Aorta (tissue), 5 donors: ENCODE measurements around the gene CLEC16A. TPM values are rescaled to one million over a fixed set of nuclear protein-coding genes. Genes with fewer than 3 reads are reported as not detected.

Source experiments
- ATAC-seq: fragments of 200-7000 bp; cut with Tn5 transposase; one replicate; pipeline ENCODE4 v1.9.1; 2022; ENCODE audit warnings: moderate library complexity; ENCODE audit not compliant: low FRiP score
- DNase-seq, 2 donors: peaks; one replicate each; pipeline ENCODE4 v3.0.0-alpha.2; 2020
- H3K27ac ChIP-seq, 2 donors: one replicate each; pipeline ENCODE4 v1.5.1; 2013; ENCODE audit warnings: low read length in 2 of 2, mild to moderate bottlenecking in 2 of 2, moderate library complexity in 2 of 2, control low read depth in 1 of 2, inconsistent platforms in 1 of 2, low read depth in 1 of 2
- H3K27me3 ChIP-seq, 2 donors: one replicate each; pipeline ENCODE4 v1.6.1; 2013; ENCODE audit warnings: control low read depth in 1 of 2, low read length in 1 of 2, mild to moderate bottlenecking in 1 of 2, moderate library complexity in 1 of 2; ENCODE audit not compliant: insufficient read depth in 2 of 2, control insufficient read depth in 1 of 2
- H3K36me3 ChIP-seq, 2 donors: one replicate each; pipeline ENCODE4 v1.6.1; 2013; ENCODE audit warnings: control low read depth in 1 of 2, low read length in 1 of 2, mild to moderate bottlenecking in 1 of 2; ENCODE audit not compliant: insufficient read depth in 2 of 2, control insufficient read depth in 1 of 2
- H3K4me1 ChIP-seq, 2 donors: one replicate each; pipeline ENCODE4 v1.6.1; 2013; ENCODE audit warnings: low read length in 2 of 2, control low read depth in 1 of 2, mild to moderate bottlenecking in 1 of 2, moderate library complexity in 1 of 2; ENCODE audit not compliant: insufficient read depth in 2 of 2, control insufficient read depth in 1 of 2
- H3K4me3 ChIP-seq, 2 donors: one replicate each; pipeline ENCODE4 v1.5.1; 2013; ENCODE audit warnings: low read length in 2 of 2, control low read depth in 1 of 2, mild to moderate bottlenecking in 1 of 2
- H3K9me3 ChIP-seq: one replicate; pipeline ENCODE4 v1.6.1; 2013; ENCODE audit warnings: mild to moderate bottlenecking, low read length; ENCODE audit not compliant: control insufficient read depth
- WGBS, 2 donors: extraction: QIAGEN DNeasy Blood & Tissue Kit; methylation state at CpG; one replicate each; pipeline ENCODE4 v1.1.7; 2013; 5-methylcytosine and 5-hydroxymethylcytosine counted together
- intact Hi-C, 2 donors: fragments of 100-400 bp; cut with DNase I; formaldehyde crosslinking; loops; one replicate each; pipeline versions ENCODE4 v1.14.2 to v1.15.0; 2022
- polyA plus RNA-seq, 2 donors: library from polyadenylated mRNA; stranded (reverse); fragments of 200-250 nt; gene quantifications; one replicate each; pipeline ENCODE4 v1.2.3, GENCODE V29; 2013
- total RNA-seq, 2 donors: library from RNA; stranded (reverse); fragmentation: NEBNext Ultra II Directional; extraction: Animal tissue kit (Norgen Biotek cat#: 25700); gene quantifications; one replicate each; pipeline ENCODE4 v1.2.1, GENCODE V29; 2021
- donor health status: healthy with polysubstance abuse.
- donor health status: Bipolar disorder and iron deficiency.
- donor health status: DM: no; HTN: no; CAD: no.
- donor health status: DM: no; HTN: no; CAD: no.
- donor health status: DM: yes; HTN: yes; CAD: no.

The CLEC16A gene
- total and polyA plus RNA-seq, 4 donors, result 5.9 to 28.8 (median 19.0) TPM

DNA sequence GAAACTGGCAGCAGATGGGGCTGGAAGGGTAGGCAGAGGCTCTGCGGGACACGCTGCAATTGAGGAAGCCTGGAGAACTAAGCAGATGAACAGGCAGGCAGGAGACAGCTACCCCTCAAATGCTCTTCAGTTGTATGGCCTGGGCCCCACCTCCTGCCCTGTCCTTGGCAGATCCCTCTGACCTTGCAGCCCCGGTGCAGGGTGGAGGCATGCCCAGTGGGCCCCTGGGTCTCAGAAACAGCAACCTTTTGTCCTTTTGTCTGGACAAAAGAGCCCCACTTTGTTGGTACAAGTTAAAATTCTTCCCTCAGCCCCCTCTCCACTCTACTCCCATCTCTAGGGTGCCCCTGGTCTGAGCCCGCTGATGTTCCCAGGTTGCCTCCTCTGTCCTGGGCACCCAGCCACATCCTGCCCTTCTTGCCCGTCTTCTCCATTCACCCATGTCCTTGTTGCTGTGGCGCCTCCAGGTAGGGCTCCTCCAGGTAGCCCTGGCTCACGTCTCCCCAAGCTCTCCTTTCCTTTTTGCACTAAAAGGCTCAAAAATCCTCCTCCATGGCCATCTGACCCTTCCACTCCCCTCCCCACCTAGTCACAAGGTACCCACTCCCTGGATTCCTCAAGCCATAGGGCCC lies 136.8 kb downstream of the CLEC16A start:
- no peak overlapping the region for H3K27ac ChIP-seq
- no peak overlapping the region for H3K4me3 ChIP-seq
- H3K27me3 ChIP-seq, result no peaks in the 10 kb centered on the region
- H3K36me3 ChIP-seq, result no peaks in the 10 kb centered on the region
- WGBS, 2 donors, result 97 to 99% methylated on average over 7 of the region's 7 CpGs
- H3K9me3 ChIP-seq, result no peaks in the 10 kb centered on the region
- DNase-seq (peak in 1 of 2 donors; percentile 16), ATAC-seq (no peak)
- intact Hi-C loops, result no loop called here
- no peaks in the 10 kb centered on the region for H3K4me1 ChIP-seq

DNA sequence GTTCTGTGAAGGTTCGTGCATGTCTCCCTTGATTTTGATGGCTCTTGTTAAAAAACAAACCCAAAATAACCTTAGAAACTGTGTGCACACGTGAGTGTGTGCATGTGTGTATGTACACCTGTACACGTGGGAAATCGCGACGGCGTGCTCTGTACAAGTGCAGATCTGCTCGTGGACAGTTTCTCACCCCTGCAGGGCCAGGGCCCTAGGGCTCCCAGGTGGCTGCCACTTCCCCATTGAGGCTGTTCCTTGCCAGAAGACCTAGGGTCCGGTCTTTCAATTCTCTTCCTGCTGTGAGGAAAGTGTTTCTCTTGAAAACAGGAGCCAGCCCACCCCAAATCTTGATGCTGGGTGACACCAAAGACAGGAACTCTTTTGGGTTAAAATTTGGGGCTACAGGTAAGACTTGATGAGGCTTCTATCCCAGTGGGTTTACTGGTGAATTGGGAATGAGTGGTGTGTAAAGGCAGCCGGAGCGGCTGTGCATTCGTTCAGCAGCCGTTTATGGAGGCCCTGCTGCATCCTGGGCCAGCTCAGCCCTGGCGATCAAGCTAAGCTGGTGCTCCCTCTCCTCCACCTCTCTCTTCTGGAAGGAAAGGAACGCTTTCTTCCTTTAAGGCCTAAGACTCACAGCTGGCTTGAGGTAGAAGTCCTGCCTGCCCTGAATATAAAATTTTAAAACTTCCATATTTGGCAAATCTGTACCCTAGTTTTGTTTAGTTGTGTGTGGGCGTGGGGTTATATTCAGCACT lies 137.9 kb downstream of the CLEC16A start:
- Histone ChIP-seq H3K27me3 (no peaks in the 10 kb centered on the region), H3K9me3 (no peaks in the 10 kb centered on the region), H3K4me1 (no peaks in the 10 kb centered on the region), H3K36me3 (no peaks in the 10 kb centered on the region), H3K27ac (no peak overlapping the region), H3K4me3 (no peak overlapping the region)
- 90 to 91% methylated on average over 16 of the region's 16 CpGs for WGBS, 2 donors
- ATAC-seq (no peak), DNase-seq (no peak)
- intact Hi-C loops, result no loop called here

DNA sequence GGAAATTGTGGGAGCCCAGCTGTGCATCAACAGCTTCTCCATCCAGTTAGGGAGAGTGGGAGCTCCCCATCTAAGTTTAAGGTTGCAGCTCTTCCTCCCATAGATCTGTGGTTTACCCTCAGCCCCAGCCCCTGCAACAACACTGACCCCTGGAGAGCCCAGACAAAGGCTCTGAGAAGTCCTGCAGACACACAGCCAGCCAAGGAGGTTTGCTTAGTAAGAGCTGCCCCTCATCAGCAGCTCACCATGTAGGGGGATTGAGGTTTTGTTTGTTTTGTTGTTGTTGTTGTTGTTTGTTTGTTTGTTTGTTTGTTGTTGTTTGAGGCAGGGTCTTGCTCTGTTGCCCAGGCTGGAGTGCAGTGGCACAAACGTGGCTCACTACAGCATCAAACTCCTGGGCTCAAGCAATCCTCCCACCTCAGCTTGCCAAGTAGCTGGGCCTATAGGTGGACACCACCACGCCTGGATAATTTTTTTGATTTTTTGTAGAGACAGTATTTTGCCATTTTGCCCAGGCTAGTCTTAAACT lies 138.6 kb downstream of the CLEC16A start:
- DNase-seq, result no peak
- no peak for ATAC-seq
- 79 to 81% methylated on average over 2 of the region's 2 CpGs for WGBS, 2 donors

DNA sequence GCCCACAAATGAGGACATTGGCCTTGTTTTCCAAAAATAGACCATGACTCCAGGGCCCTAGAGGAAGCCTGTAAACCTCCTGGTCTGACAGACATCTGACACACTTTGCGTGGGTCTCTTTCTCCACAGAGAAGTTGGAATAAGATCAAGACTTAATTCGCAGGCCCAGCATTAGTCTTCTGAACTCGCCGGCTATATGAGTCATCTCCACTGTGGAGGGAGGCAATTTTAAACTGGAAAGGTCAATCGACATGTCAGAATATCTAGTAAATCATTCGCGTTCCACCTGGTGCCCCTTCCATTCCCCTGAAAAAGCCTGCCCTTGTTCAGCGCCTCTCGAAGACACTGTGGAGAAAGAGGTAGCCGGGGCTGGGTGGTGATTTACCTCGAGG lies 140.1 kb downstream of the CLEC16A start:
- no peak for ATAC-seq
- intact Hi-C loops, result no loop called here
- Histone ChIP-seq H3K4me3 (no peak overlapping the region), H3K36me3 (no peaks in the 10 kb centered on the region), H3K27me3 (no peaks in the 10 kb centered on the region), H3K9me3 (no peaks in the 10 kb centered on the region), H3K27ac (no peak overlapping the region), H3K4me1 (no peaks in the 10 kb centered on the region)
- DNase-seq, result no peak
- 57 to 60% methylated on average over 11 of the region's 11 CpGs for WGBS, 2 donors

More for the DNA sequence above, 138.6 kb downstream of the CLEC16A start:
- H3K4me1 ChIP-seq, result no peaks in the 10 kb centered on the region
- no peak overlapping the region for H3K27ac ChIP-seq
- no peak overlapping the region for H3K4me3 ChIP-seq
- intact Hi-C loops, result no loop called here
- H3K9me3 ChIP-seq, result no peaks in the 10 kb centered on the region
- no peaks in the 10 kb centered on the region for H3K36me3 ChIP-seq
- H3K27me3 ChIP-seq, result no peaks in the 10 kb centered on the region

DNA sequence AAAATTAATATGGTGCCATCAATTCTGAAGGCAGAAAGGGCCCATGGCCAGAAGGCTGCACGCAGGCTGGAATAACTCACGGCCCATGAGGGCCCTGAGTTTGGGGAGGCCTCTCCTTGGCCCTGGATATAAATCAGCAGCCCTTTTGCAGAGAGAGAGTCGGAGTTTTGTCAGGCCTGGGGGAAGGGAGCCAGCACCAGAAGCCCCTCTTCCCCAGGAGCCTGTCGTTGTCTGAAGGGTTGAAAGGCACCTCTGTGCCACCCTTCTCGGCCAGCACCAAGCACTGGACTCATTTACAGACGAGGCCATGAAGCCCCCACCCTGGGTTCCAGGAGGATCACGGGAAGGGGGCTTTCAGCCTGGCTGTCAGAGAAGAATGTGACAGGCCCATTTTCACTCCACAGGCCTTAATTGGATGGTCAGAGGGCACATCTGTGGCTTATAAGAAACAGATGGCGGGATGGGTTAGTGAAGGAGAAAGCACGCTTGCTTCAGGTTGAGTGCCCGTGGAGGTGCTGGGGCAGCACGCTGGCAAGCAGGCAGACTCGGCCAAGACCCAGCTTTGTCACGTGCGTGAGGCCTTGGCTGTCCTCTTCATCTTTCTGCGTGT lies 140.6 kb downstream of the CLEC16A start:
- Histone ChIP-seq H3K36me3 (no peaks in the 10 kb centered on the region), H3K27me3 (no peaks in the 10 kb centered on the region), H3K4me1 (no peaks in the 10 kb centered on the region), H3K9me3 (no peaks in the 10 kb centered on the region), H3K27ac (no peak overlapping the region), H3K4me3 (no peak overlapping the region)
- intact Hi-C loops, result no loop called here
- 78 to 83% methylated on average over 15 of the region's 15 CpGs for WGBS, 2 donors
- ATAC-seq (no peak), DNase-seq (no peak)

DNA sequence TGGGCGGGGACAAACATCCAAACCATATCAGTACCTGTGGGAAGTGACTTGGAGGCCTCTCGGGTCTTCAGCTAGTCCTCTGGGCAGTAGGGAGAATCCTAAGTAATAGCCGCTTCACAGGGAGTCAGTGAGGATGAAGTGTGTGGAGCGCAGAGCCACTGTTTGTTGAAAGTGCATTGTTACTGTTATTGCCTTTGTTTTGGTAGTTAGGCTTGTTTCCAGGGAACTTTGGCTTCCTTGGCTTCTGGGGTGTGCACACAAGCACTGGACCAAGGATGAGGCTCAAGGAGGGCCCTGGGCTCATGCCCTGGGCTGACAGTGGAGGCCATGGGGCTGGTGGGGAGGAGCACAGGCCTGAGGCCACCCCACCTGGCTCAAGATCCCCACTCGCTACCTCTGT lies 141.6 kb downstream of the CLEC16A start:
- H3K27me3 ChIP-seq, result no peaks in the 10 kb centered on the region
- H3K4me1 ChIP-seq, result no peaks in the 10 kb centered on the region
- H3K4me3 ChIP-seq, result no peak overlapping the region
- WGBS, 2 donors, result 96 to 99% methylated on average over 5 of the region's 5 CpGs
- no peak for DNase-seq
- H3K36me3 ChIP-seq, result no peaks in the 10 kb centered on the region
- no peak for ATAC-seq
- no peak overlapping the region for H3K27ac ChIP-seq
- H3K9me3 ChIP-seq, result no peaks in the 10 kb centered on the region
- intact Hi-C loops, result no loop called here

DNA sequence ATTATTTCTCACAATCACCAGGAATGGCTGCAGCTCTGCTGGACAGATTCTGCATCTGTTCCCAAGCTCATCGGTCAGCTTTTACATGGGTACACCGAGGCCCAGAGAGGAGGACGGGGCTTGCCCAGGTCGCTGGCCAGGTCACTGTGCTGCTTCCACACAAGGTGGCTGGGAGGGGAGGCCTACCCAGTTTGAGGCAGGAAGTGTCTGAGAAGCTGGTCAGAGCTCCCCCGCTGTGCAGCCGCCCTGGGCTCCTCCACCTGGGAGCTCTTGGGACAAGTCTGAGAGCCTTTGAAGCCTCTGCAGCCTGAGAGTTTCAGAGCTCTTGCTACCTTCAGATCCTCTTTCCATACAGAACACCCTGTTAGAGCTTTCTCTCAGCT lies 143.3 kb downstream of the CLEC16A start:
- Histone ChIP-seq H3K27ac (no peak overlapping the region), H3K4me3 (no peak overlapping the region), H3K36me3 (no peaks in the 10 kb centered on the region), H3K27me3 (no peaks in the 10 kb centered on the region), H3K9me3 (no peaks in the 10 kb centered on the region), H3K4me1 (no peaks in the 10 kb centered on the region)
- WGBS, 2 donors, result 93 to 95% methylated on average over 6 of the region's 6 CpGs
- DNase-seq, result no peak
- intact Hi-C loops, result no loop called here
- ATAC-seq, result no peak

DNA sequence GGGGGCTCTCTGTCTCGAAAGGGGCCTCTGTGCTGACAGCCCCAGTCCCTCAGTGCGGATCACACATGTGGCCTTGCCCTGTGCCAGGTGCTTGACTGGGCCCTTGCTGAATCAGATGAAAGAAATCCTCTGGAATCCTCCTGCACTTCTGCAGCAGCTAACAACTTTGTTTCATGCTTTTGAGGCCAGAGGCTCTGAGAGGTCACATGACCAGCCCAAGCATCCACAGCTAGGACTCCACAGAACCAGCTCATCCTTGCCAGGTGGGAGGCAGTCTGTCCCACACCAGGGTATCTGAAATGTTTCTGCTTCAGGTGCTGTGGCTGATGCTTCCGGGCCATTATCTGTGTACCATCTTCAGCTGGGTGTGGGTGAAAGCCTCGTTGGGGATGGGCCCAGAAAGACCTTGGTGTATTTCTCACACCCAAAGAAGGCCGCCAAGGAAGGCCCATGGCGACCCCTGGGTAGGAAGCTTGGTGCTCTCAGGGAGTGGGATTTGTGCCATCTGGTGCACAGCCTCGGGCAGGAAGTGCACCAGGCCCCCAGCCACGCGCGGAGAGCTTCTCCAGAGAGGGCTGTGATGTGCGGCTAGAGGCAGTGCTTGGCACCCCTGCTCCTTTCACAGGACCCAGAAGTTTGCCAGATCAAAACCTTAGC lies 143.8 kb downstream of the CLEC16A start:
- no peak overlapping the region for H3K27ac ChIP-seq
- intact Hi-C loops, result no loop called here
- ATAC-seq, result no peak
- no peak for DNase-seq
- no peaks in the 10 kb centered on the region for H3K4me1 ChIP-seq
- H3K27me3 ChIP-seq, result no peaks in the 10 kb centered on the region
- WGBS, 2 donors, result 84 to 89% methylated on average over 11 of the region's 11 CpGs
- H3K4me3 ChIP-seq, result no peak overlapping the region
- H3K36me3 ChIP-seq, result no peaks in the 10 kb centered on the region
- no peaks in the 10 kb centered on the region for H3K9me3 ChIP-seq
